ENCODE measurements around the gene GH1.

GH1 gene

GRCh38 chr17:63949576-63950250 lies 31.1 kb upstream of the GH1 start:
- Mint-ChIP-seq H3K9me3 (no peaks in the 10 kb centered on the region), H3K4me3 (no peak overlapping the region), H3K36me3 (ENCODE audit: low read depth) (no peaks in the 10 kb centered on the region), H3K27me3 (no peaks in the 10 kb centered on the region), H3K4me1 (peaks cover 37% of the 10 kb centered on the region), H3K27ac (no peak overlapping the region)
- no peak for DNase-seq
- no peak for ATAC-seq

DNA sequence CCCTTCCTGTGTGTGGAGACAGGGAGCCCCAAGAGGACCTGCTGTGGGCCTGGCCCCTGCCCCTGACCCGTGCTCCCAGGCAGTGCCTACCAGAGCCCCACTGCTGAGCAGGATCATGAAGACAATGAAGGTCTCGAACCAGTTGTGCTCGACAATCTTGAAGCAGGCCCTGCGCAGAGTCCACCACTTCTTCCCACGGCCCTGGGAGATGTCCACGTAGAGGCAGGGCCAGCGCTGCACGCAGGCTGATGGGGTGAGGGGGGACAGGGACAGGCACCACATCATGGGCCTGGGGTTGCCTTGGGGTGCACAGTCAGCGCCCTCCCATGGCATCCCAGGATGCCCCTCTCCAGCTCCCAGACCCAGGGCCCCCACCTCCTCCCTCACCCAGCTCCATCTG lies 29.9 kb upstream of the GH1 start:
- ATAC-seq = no peak
- Mint-ChIP-seq H3K27ac (no peak overlapping the region), H3K27me3 (no peaks in the 10 kb centered on the region)

DNA sequence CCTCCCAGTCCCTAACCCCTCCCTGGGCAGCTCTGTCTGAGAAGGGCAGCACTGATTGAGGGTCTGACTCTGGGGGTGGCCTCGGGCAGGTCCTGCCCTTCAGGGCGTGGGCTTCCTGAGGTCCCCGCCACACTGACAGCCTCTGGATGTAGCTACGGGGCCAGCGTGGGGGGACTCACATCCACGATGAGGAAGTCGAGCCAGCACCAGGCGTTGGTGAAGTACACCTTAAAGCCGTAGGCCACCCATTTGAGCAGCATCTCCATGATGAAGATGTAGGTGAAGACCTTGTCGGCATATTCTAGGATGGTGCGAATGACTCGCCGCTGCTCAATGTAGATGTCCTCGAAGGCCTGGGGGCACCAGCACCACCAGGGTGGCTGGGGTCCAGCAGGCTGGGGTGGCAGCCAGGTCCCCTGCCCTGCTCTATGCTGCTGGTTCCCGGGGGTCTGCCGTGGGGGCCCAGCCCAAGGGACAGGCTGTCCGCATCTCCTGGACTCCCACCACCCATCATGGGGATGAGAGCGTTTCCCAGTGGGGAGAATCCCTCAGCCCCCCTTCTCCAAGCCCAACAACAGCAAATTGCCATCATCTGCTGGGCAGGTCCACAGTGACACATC lies 29.2 kb upstream of the GH1 start:
- H3K27me3 Mint-ChIP-seq = no peaks in the 10 kb centered on the region
- no peaks in the 10 kb centered on the region for H3K36me3 Mint-ChIP-seq (ENCODE audit: low read depth)
- H3K27ac Mint-ChIP-seq = no peak overlapping the region
- H3K4me1 Mint-ChIP-seq = peaks cover 24% of the 10 kb centered on the region
- no peak for DNase-seq
- H3K4me3 Mint-ChIP-seq = no peak overlapping the region
- H3K9me3 Mint-ChIP-seq = no peaks in the 10 kb centered on the region
- no peak for ATAC-seq

More for the DNA sequence above, 29.9 kb upstream of the GH1 start:
- H3K9me3 Mint-ChIP-seq = no peaks in the 10 kb centered on the region
- peaks cover 25% of the 10 kb centered on the region for H3K4me1 Mint-ChIP-seq
- DNase-seq = no peak
- H3K4me3 Mint-ChIP-seq = no peak overlapping the region
- no peaks in the 10 kb centered on the region for H3K36me3 Mint-ChIP-seq (ENCODE audit: low read depth)

DNA sequence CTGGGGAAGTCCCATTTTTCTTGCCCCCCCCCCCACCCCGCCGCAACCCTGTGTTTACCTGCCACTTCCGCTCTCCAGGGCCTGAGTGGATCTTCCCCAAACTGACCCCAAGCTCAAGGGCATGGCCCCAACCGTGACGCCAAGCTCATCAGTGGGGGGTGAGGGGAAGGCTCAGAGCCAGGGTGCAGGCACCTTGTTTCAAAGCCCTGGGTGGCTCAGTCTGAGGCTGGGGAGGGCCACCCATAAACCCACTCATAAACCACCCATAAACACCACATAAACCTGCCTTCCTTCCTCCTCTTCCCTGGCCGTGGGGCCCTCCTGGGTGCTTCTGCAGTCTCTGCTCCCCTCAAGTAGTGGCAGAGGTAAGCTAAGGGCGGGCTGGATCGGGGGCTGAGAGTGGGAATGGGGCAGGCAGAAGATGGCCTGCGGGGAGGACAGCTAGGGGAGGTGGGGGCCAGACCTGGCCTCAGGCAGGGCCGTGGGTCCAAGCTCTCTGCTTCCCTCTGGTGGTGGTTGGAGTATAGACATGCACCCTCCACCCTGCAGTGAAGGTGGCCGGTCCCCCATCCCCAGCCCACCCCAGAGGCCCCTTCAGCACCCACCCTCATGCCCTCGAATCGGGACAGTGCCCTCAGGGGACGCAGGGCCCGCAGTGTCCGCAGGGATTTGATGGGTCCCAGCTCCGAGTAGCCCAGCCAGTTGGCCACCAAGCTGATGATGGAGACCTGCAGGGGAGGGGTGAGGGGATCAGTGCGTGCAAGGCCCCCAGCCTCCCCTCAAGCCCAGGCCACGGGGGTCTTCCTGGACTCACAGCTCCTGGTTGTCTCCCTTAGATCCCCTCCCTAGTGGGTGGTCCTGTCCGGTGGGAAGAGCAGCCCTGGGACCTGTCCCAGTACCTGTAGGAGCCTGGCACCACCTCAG lies 28.1 kb upstream of the GH1 start:
- H3K9me3 Mint-ChIP-seq = no peaks in the 10 kb centered on the region
- ATAC-seq (peak; percentile 85), DNase-seq (peak; percentile 73)
- H3K36me3 Mint-ChIP-seq (ENCODE audit: low read depth) = no peaks in the 10 kb centered on the region
- H3K4me3 Mint-ChIP-seq = peak overlapping the region; percentile 26
- no peaks in the 10 kb centered on the region for H3K27me3 Mint-ChIP-seq
- peak overlapping the region; percentile 71 for H3K27ac Mint-ChIP-seq
- peaks cover 20% of the 10 kb centered on the region for H3K4me1 Mint-ChIP-seq

DNA sequence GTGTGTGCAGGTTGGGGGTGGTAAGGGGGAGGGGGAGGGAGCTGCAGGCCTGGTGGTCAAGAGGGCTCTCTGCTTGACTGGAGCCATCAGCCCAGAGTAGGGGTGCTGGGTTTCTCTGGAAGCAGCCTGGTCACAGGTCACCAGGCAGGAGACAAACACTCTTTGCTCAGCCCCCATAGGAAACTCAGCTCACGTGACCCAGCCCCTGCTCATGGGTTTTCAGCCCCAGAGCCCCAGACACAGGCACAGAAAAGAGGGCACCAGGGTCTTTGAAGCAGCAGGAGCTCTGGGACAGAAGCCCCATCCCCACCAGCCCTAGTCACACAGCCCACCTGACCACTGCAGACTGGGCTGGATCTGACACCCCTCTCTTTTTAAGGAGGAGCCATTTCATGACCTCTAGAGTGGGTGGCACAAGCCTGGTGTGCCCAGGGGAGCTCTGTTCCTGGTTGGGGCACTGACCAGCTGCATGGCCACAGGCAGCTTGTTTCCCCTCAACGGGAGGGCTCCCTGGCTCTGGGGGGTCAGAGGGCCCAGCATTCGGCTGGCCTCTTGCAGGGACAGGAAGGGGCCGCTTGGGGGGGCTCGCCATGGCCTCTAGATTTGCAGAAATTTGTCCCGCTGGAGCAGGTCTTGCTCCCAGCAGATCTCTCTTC lies 27.3 kb upstream of the GH1 start:
- no peaks in the 10 kb centered on the region for H3K9me3 Mint-ChIP-seq
- peaks cover 17% of the 10 kb centered on the region for H3K4me1 Mint-ChIP-seq
- ATAC-seq (no peak), DNase-seq (peak; percentile 52)
- H3K4me3 Mint-ChIP-seq = no peak overlapping the region
- H3K27ac Mint-ChIP-seq = no peak overlapping the region
- H3K27me3 Mint-ChIP-seq = no peaks in the 10 kb centered on the region
- H3K36me3 Mint-ChIP-seq (ENCODE audit: low read depth) = no peaks in the 10 kb centered on the region

DNA sequence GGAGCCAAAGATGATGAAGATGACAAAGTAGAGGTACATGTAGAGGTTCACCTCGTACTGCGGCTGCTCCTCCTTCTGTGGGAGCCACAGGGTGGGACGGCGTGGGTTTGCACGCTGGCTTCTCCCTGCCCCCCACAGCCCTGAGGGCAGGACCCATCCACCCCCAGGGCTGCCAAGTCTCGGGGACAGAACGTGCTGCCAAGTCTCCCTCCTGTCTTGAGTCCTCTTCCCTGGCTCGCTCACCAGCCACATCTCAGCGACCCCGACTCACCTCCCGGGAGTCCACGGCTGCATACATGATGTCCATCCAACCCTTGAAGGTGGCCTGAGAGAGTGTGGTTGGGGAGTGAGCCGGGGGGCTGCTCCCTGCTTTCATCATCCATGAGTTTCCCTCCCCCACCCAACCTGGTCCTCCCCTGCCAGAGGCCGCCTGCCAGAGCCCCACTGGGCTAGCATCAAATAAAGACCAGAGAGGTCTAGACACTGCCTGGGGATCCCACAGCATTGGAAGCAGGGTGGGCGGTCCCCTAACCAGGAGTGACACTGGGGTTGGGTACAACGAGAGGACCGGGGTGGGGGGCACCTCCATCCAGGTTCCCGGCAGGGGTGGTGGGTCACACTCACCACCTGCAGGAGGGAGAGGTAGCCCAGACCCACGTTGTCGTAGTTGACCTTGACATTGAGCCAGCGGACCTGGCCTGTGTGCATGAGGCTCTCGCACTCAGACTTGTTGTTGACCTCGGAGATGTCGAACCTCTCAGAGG lies 26.3 kb upstream of the GH1 start:
- no peak for ATAC-seq
- H3K27ac Mint-ChIP-seq = no peak overlapping the region
- H3K4me1 Mint-ChIP-seq = peaks cover 17% of the 10 kb centered on the region
- H3K27me3 Mint-ChIP-seq = no peaks in the 10 kb centered on the region
- H3K36me3 Mint-ChIP-seq (ENCODE audit: low read depth) = no peaks in the 10 kb centered on the region
- DNase-seq = no peak
- no peaks in the 10 kb centered on the region for H3K9me3 Mint-ChIP-seq
- no peak overlapping the region for H3K4me3 Mint-ChIP-seq

GRCh38 chr17:63943745-63944144 lies 25.1 kb upstream of the GH1 start:
- H3K9me3 Mint-ChIP-seq = no peaks in the 10 kb centered on the region
- DNase-seq = no peak
- ATAC-seq = no peak
- no peak overlapping the region for H3K27ac Mint-ChIP-seq
- no peak overlapping the region for H3K4me3 Mint-ChIP-seq
- no peaks in the 10 kb centered on the region for H3K27me3 Mint-ChIP-seq
- H3K36me3 Mint-ChIP-seq (ENCODE audit: low read depth) = no peaks in the 10 kb centered on the region
- peaks cover 21% of the 10 kb centered on the region for H3K4me1 Mint-ChIP-seq

- no peaks in the 10 kb centered on the region for H3K9me3 Mint-ChIP-seq
- H3K27me3 Mint-ChIP-seq = no peaks in the 10 kb centered on the region
- H3K36me3 Mint-ChIP-seq (ENCODE audit: low read depth) = no peaks in the 10 kb centered on the region
- no peak overlapping the region for H3K4me3 Mint-ChIP-seq
- H3K4me1 Mint-ChIP-seq = peaks cover 23% of the 10 kb centered on the region
- no peak for DNase-seq
- ATAC-seq = no peak
- no peak overlapping the region for H3K27ac Mint-ChIP-seq
Measured at GRCh38 chr17:63942309-63942985, 23.8 kb upstream of the GH1 start.

DNA sequence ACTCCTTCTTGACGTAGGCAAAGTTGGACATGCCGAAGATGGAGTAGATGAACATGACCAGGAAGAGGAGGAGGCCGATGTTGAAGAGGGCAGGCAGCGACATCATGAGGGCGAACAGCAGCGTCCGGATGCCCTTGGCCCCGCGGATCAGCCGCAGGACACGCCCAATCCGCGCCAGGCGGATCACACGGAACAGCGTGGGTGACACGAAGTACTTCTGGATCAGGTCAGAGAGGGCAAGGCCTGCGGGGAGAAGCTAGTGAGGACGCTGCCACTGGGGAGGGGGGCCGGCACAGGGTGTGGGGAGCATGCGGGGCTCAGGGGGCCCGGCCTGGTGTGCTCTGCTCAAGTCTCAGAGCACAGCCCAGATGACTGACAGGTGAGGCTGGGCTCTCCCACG lies 23.1 kb upstream of the GH1 start:
- Mint-ChIP-seq H3K27me3 (no peaks in the 10 kb centered on the region), H3K4me1 (peaks cover 21% of the 10 kb centered on the region), H3K36me3 (ENCODE audit: low read depth) (no peaks in the 10 kb centered on the region), H3K27ac (no peak overlapping the region), H3K4me3 (no peak overlapping the region), H3K9me3 (no peaks in the 10 kb centered on the region)
- DNase-seq (no peak), ATAC-seq (no peak)

GRCh38 chr17:63941162-63941561 lies 22.5 kb upstream of the GH1 start:
- Mint-ChIP-seq H3K9me3 (no peaks in the 10 kb centered on the region), H3K36me3 (ENCODE audit: low read depth) (no peaks in the 10 kb centered on the region), H3K4me1 (peaks cover 17% of the 10 kb centered on the region), H3K27ac (no peak overlapping the region), H3K27me3 (no peaks in the 10 kb centered on the region), H3K4me3 (no peak overlapping the region)
- DNase-seq (no peak), ATAC-seq (no peak)

GRCh38 chr17:63940584-63940983 lies 21.9 kb upstream of the GH1 start:
- DNase-seq (no peak), ATAC-seq (no peak)
- no peaks in the 10 kb centered on the region for H3K36me3 Mint-ChIP-seq (ENCODE audit: low read depth)
- no peaks in the 10 kb centered on the region for H3K27me3 Mint-ChIP-seq
- no peaks in the 10 kb centered on the region for H3K9me3 Mint-ChIP-seq
- H3K4me3 Mint-ChIP-seq = no peak overlapping the region
- H3K4me1 Mint-ChIP-seq = peaks cover 14% of the 10 kb centered on the region
- no peak overlapping the region for H3K27ac Mint-ChIP-seq

GRCh38 chr17:63939884-63940283 lies 21.2 kb upstream of the GH1 start:
- Mint-ChIP-seq H3K4me1 (peaks cover 10% of the 10 kb centered on the region), H3K4me3 (no peak overlapping the region), H3K27me3 (no peaks in the 10 kb centered on the region), H3K9me3 (no peaks in the 10 kb centered on the region), H3K27ac (no peak overlapping the region), H3K36me3 (ENCODE audit: low read depth) (no peaks in the 10 kb centered on the region)
- ATAC-seq = no peak
- no peak for DNase-seq

- Mint-ChIP-seq H3K4me3 (no peak overlapping the region), H3K4me1 (peaks cover 10% of the 10 kb centered on the region), H3K9me3 (no peaks in the 10 kb centered on the region), H3K27ac (no peak overlapping the region), H3K27me3 (no peaks in the 10 kb centered on the region), H3K36me3 (ENCODE audit: low read depth) (no peaks in the 10 kb centered on the region)
- DNase-seq (no peak), ATAC-seq (no peak)
Measured at GRCh38 chr17:63939401-63939800, 20.8 kb upstream of the GH1 start.

Measured in activated naive CD8-positive, alpha-beta T cell treated with anti-CD3 and anti-CD28 coated beads, Interleukin-2, amount 50 U/mL, for 24 hours (primary cell).